ENCODE data around the gene CACNB4. TPM values are rescaled to one million over a fixed set of nuclear protein-coding genes. Genes with fewer than 3 reads are reported as not detected.
A peak's percentile ranks its signal among the peaks of the same experiment; 100 is the strongest.
"Not testable (repeated sequence)": the region's sequence is repeated elsewhere in the genome, so short reads cannot be mapped to it uniquely, and the experiment has no call there.

CACNB4 gene
- total and polyA plus RNA-seq, 10 of the 15 experiments (the other 5 are each of a cell fraction or from before 2014, with no cell fraction given), result 2.0 to 21.6 (median 9.3) TPM

DNA sequence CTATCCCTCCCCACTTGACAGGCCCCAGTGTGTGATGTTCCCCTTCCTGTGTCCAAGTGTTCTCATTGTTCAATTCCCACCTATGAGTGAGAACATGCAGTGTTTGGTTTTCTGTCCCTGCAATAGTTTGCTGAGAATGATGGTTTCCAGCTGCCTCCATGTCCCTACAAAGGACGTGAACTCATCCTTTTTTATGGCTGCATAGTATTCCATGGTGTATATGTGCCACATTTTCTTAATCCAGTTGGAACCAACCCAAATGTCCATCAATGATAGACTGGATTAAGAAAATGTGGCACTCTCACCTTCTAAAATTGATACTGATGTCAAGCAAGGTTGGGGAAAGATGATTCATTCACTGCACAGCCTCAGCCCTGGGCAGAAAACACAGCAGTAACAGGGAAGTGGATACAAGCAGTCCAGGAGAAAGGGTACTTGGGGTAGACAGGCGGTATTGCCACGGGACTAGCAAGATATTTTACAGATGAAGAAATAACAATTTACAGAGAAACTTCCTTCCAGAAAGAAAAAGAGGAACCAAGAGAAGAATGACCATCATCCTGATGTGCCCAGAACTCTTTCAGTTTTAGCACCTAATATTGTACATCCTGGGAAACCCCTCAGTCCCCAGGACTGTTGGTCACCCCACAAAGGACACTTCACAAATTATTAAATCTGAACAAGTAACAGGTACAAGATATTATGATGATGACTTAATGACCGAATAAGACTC, 68.1 kb downstream of the CACNB4 start:
- H4K20me1 ChIP-seq (ENCODE audit: control insufficient read depth, insufficient read depth); H3K9me3 ChIP-seq (replicated peaks; ENCODE audit: control insufficient read depth, insufficient read depth, low read length); SMC1A ChIA-PET (ENCODE audit: uncharacterized antibody, unreplicated experiment); H3K79me2 ChIP-seq (ENCODE audit: control insufficient read depth, insufficient read depth, low read length); H3K27me3 ChIP-seq (replicated peaks in 1 of 2; ENCODE audit: control insufficient read depth in 2 of 2, insufficient read depth in 2 of 2, low read length in 1 of 2); H3K36me3 ChIP-seq (ENCODE audit: control insufficient read depth in 2 of 2, insufficient read depth in 2 of 2, low read length in 1 of 2); H3K9ac ChIP-seq (ENCODE audit: control insufficient read depth, insufficient read depth, low read length); CTCF ChIA-PET; RAD21 ChIA-PET (ENCODE audit: unreplicated experiment); BruUV-seq (replicated peaks); DNase-seq (ENCODE audit: low read depth, low spot score); POLR2A ChIA-PET; H3K4me3 ChIP-seq; intact Hi-C loops (cut with micrococcal nuclease; ENCODE audit: unreplicated experiment): not testable (repeated sequence)
- Histone ChIP-seq H3K27ac (ENCODE audit: control insufficient read depth, insufficient read depth) (0 out of 2 replicates have a peak overlapping the region, but pooled peaks have one; percentile 33), H3K4me2 (ENCODE audit: control insufficient read depth, insufficient read depth) (peak overlapping the region; percentile 47), H2AFZ (ENCODE audit: control insufficient read depth, low read depth, low read length) (peak overlapping the region; percentile 29; the same call in 1 of the 2 replicates), H3K4me1 (ENCODE audit: control insufficient read depth, insufficient read depth, low read length) (peaks cover 19% of the 10 kb centered on the region)
- FAIRE-seq (peak; percentile 49), ATAC-seq (peak; percentile 84)
- 0 out of 2 replicates have a peak, but pooled peaks have one; percentile 25 for TF ChIP-seq GATAD2B (conservative IDR thresholded peaks at IDR 0.05; ENCODE audit: low read depth)
- peak; percentile 61 to 69; a peak in 3 of 4 replicates for TF ChIP-seq IKZF2 (IDR thresholded peaks at IDR 0.05)
- TF ChIP-seq RUNX3 (IDR thresholded peaks at IDR 0.05; ENCODE audit: low read length), result peak; percentile 52; the same call in 1 of the 2 replicates
- TF ChIP-seq SPI1 (IDR thresholded peaks at IDR 0.05; ENCODE audit: borderline replicate concordance, insufficient read depth, low read depth, low read length), result 0 out of 2 replicates have a peak, but pooled peaks have one; percentile 9
- TF ChIP-seq MTA2 (IDR thresholded peaks at IDR 0.05; ENCODE audit: low read depth), result peak; percentile 32; the same call in 1 of the 2 replicates
- TF ChIP-seq SMARCA5 (IDR thresholded peaks at IDR 0.05), result peak; percentile 32; the same call in 1 of the 2 replicates
- peak; percentile 51; the same call in 1 of the 2 replicates for TF ChIP-seq IKZF1 (conservative IDR thresholded peaks at IDR 0.05)
- 0 out of 2 replicates have a peak, but pooled peaks have one; percentile 37 for TF ChIP-seq EED (IDR thresholded peaks at IDR 0.05; ENCODE audit: low read depth)
- peak; percentile 50; the same call in 1 of the 2 replicates for TF ChIP-seq NFIC (IDR thresholded peaks at IDR 0.05; ENCODE audit: low read depth, low read length)
- WGBS (ENCODE audit: insufficient coverage, insufficient replicate concordance, low lambda C conversion rate, missing lambda C conversion rate), result 38% methylated on average over 4 of the region's 4 CpGs
- in situ Hi-C loops (cut with MboI), result loop anchor here (5.0 to 10.0 kb wide), 2 partner anchors 304 to 602 kb away; partner anchors contain the start of gene FMNL2
